NT2/D1 (cell line): ENCODE results near the gene MAD2L1.

Source experiments
- DNase-seq: peaks from one replicate; pipeline ENCODE4 v3.0.0-alpha.2; 2011; ENCODE audit warnings: low read depth, low spot score
- H3K27me3 ChIP-seq: 2 replicates; pipeline ENCODE4 v1.6.0; 2011; ENCODE audit warnings: mild to moderate bottlenecking; ENCODE audit not compliant: insufficient read length, insufficient read depth
- H3K36me3 ChIP-seq: 2 replicates; pipeline ENCODE4 v1.6.1; 2011; ENCODE audit warnings: mild to moderate bottlenecking, low read length, mixed read lengths; ENCODE audit not compliant: insufficient read depth, insufficient read length
- H3K4me1 ChIP-seq: 2 replicates; pipeline ENCODE4 v1.5.1; 2011; ENCODE audit not compliant: insufficient read depth, insufficient read length
- H3K4me3 ChIP-seq: 2 replicates; pipeline ENCODE4 v1.5.1; 2011; ENCODE audit warnings: low read depth; ENCODE audit not compliant: insufficient read length
- H3K9ac ChIP-seq: 2 replicates; pipeline ENCODE4 v1.6.0; 2011; ENCODE audit warnings: low read depth; ENCODE audit not compliant: insufficient read length
- H3K9me3 ChIP-seq: 2 replicates; pipeline ENCODE4 v1.5.1; 2011; ENCODE audit warnings: mild to moderate bottlenecking, low read length; ENCODE audit not compliant: insufficient read depth
- SUZ12 ChIP-seq: IDR thresholded peaks from 2 replicates; pipeline ENCODE4 v1.6.1; 2011; ENCODE audit not compliant: insufficient read length, insufficient read depth; ENCODE audit errors: extremely low read depth
- YY1 ChIP-seq: IDR thresholded peaks from 2 replicates; pipeline ENCODE4 v1.6.1; 2011; ENCODE audit not compliant: insufficient read length, insufficient read depth
- ZNF274 ChIP-seq: IDR thresholded peaks from 2 replicates; pipeline ENCODE4 v1.6.1; 2011; ENCODE audit warnings: mild to moderate bottlenecking, low read depth, low read length

Gene MAD2L1

DNA sequence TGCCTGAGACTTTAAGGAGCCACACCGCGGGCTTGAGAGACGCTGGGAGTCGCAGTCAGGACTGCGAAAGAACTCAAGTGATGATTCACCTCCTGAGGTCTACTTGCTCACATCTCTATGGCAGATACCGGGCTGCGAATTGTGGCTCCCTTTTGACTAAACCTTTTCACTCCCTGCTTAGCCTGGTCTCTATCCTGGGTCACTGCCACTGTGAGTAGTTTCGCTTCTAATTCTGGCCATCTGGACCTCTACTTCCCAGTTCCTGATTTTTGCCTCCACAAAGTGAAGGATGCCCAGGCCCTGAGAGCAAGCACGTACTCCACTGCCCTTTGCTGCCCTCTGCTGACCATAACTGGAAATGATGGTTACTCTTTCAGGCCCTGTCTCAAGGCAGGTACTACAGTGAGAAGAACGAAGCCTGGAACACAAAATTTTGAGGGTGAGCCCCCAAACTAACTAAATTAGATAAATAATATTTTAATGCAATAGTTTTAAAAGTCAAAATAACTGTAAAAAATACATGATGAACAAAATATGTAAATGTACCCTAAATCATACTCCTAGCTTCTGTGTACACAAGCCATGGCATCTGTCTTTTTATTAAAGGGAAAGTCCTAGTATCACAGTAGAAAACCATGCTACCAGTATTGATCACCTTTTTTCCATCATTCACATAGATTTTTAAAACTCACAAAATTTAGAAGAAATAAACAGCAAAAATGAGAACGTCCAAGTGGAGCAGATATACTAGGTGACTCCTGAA lies 16.7 kb downstream of the MAD2L1 start:
- TF ChIP-seq SUZ12 (no peak), ZNF274 (no peak), YY1 (no peak)
- H3K9me3 ChIP-seq = no peaks in the 10 kb centered on the region
- no peaks in the 10 kb centered on the region for H3K4me1 ChIP-seq
- H3K27me3 ChIP-seq = no peaks in the 10 kb centered on the region
- no peaks in the 10 kb centered on the region for H3K36me3 ChIP-seq
- H3K9ac ChIP-seq = no peak overlapping the region
- H3K4me3 ChIP-seq = no peak overlapping the region
- DNase-seq = peak; percentile 46

DNA sequence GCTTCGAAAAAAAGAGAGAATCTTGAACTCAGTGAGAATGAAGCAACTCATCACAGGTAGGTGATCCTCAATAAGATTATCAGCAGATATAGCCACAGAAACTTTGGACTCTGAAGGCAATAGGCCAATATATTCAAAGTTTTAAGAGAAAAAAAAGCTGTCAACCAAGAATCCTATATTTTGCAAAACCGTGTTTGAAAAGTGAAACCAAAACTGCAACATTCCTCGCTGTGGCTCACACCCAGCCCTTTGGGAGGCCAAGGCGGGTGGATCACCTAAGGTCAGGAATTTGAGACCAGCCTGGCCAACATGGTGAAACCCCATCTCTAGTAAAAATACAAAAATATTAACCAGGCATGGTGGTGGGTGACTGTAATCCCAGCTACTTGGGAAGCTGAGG lies 22.8 kb downstream of the MAD2L1 start:
- DNase-seq = no peak
- H3K9me3 ChIP-seq = no peaks in the 10 kb centered on the region; the same call in 1 of the 2 replicates

DNA sequence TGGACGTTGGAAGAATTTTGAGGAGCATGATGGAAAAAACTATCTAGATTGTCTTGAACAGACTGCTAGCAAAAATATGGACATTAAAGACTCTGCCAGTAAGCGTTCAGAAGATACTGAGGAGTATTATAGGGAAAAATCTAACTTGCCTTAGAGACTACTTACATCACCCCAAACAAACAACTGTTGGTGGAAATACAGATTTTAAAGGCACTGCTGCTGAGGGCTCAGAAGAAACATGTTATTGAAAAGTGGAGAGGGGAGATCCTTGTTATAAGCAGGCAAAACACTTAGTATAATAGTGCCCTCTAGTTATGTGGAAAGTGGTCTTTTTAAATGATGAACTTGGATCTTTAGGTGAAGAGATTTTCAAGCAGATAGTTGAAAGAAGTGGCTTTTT lies 29.2 kb downstream of the MAD2L1 start:
- H3K4me3 ChIP-seq = no peak overlapping the region
- H3K27me3 ChIP-seq = no peaks in the 10 kb centered on the region
- no peak for TF ChIP-seq ZNF274
- TF ChIP-seq YY1 = no peak
- TF ChIP-seq SUZ12 = no peak
- H3K9me3 ChIP-seq = no peaks in the 10 kb centered on the region
- DNase-seq = no peak
- H3K9ac ChIP-seq = no peak overlapping the region
- H3K4me1 ChIP-seq = no peaks in the 10 kb centered on the region
- no peaks in the 10 kb centered on the region for H3K36me3 ChIP-seq

More for the DNA sequence above, 22.8 kb downstream of the MAD2L1 start:
- Histone ChIP-seq H3K9ac (no peak overlapping the region), H3K4me1 (no peaks in the 10 kb centered on the region), H3K27me3 (no peaks in the 10 kb centered on the region), H3K4me3 (no peak overlapping the region), H3K36me3 (no peaks in the 10 kb centered on the region)
- TF ChIP-seq YY1 = no peak
- no peak for TF ChIP-seq ZNF274
- TF ChIP-seq SUZ12 = no peak

GRCh38 chr4:120034913-120035312 lies 31.7 kb downstream of the MAD2L1 start:
- Histone ChIP-seq H3K9me3 (no peaks in the 10 kb centered on the region), H3K36me3 (no peaks in the 10 kb centered on the region), H3K27me3 (no peaks in the 10 kb centered on the region), H3K4me1 (no peaks in the 10 kb centered on the region), H3K9ac (no peak overlapping the region), H3K4me3 (no peak overlapping the region)
- TF ChIP-seq ZNF274 (no peak), YY1 (no peak), SUZ12 (no peak)
- DNase-seq = no peak

- H3K9ac ChIP-seq = no peak overlapping the region
- DNase-seq = no peak
- no peak overlapping the region for H3K4me3 ChIP-seq
- no peaks in the 10 kb centered on the region for H3K36me3 ChIP-seq
- no peaks in the 10 kb centered on the region for H3K9me3 ChIP-seq
- no peaks in the 10 kb centered on the region for H3K27me3 ChIP-seq
- no peaks in the 10 kb centered on the region for H3K4me1 ChIP-seq
- TF ChIP-seq ZNF274 (no peak), YY1 (no peak), SUZ12 (no peak)
These were observed 39.8 kb downstream of the MAD2L1 start for GRCh38 chr4:120026853-120027252.

- no peak for DNase-seq
- TF ChIP-seq ZNF274 (no peak), SUZ12 (no peak)
- no peaks in the 10 kb centered on the region for H3K36me3 ChIP-seq
- H3K4me1 ChIP-seq = no peaks in the 10 kb centered on the region
- no peak overlapping the region for H3K4me3 ChIP-seq
- H3K27me3 ChIP-seq = no peaks in the 10 kb centered on the region
- no peaks in the 10 kb centered on the region for H3K9me3 ChIP-seq
- H3K9ac ChIP-seq = no peak overlapping the region
These were observed 41.1 kb downstream of the MAD2L1 start for GRCh38 chr4:120025516-120025915.

GRCh38 chr4:120018786-120019185 lies 47.9 kb downstream of the MAD2L1 start:
- H3K9ac ChIP-seq = no peak overlapping the region
- no peak for DNase-seq
- H3K36me3 ChIP-seq = no peaks in the 10 kb centered on the region
- H3K9me3 ChIP-seq = no peaks in the 10 kb centered on the region
- no peaks in the 10 kb centered on the region for H3K4me1 ChIP-seq
- no peaks in the 10 kb centered on the region for H3K27me3 ChIP-seq
- no peak overlapping the region for H3K4me3 ChIP-seq
- TF ChIP-seq SUZ12 (no peak), ZNF274 (no peak), YY1 (no peak)
